ENCODE measurements around the gene CPS1.

CPS1 gene

DNA sequence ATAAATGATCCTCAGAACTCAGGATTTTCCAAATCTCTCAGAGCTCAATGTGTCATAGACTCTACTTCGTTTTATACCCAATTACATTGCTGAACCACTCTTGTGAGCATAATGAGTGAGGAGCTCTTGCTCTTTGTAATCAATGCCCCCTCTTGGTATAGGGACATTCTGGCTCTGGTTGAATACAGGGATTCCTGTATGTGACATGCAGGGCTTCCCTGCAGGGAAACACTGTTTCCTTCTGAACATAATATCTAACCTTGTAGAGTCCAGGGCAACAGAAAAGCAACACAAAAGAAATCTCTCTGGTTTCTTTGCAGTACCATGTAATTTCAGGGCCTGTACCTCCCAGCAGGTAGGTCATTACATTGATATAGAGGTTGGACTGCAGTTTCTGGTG lies 101.5 kb downstream of the CPS1 start:
- Histone ChIP-seq H3K27me3 (ENCODE audit: insufficient read depth, low read length) (no peaks in the 10 kb centered on the region), H3K36me3 (ENCODE audit: insufficient read depth, low read depth, low read length) (peaks cover 6% of the 10 kb centered on the region; the same call in 1 of the 2 replicates), H3K4me3 (ENCODE audit: low read length) (no peak overlapping the region), H3K9ac (ENCODE audit: low read depth, low read length) (no peak overlapping the region), H3K9me3 (ENCODE audit: insufficient read depth, low read depth, low read length) (peaks cover 8% of the 10 kb centered on the region; the same call in 1 of the 2 replicates), H3K4me1 (ENCODE audit: insufficient read depth, low read length) (no peaks in the 10 kb centered on the region), H3K27ac (ENCODE audit: low read length) (no peak overlapping the region)

DNA sequence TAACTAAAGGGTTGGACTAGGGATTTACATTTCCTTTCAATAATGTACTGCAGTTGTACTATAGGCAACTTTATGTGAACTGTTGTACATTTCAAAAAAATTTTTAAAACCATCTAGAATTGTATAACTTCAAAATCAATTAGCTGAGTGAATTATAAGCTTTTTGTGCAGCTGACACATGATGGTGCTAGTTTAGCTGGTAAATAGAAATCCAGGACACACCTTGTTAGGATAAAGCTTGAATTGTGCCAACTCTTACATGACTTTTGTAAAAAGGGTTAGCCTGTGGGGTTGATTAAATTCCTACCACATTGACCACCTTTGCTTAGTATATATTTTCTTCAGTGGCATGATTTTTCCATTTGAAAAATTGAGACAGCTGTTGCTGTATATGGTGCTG lies 104.4 kb downstream of the CPS1 start:
- H3K4me3 ChIP-seq (ENCODE audit: low read length) = no peak overlapping the region
- peaks cover 6% of the 10 kb centered on the region; the same call in 1 of the 2 replicates for H3K36me3 ChIP-seq (ENCODE audit: insufficient read depth, low read depth, low read length)
- no peak overlapping the region for H3K9ac ChIP-seq (ENCODE audit: low read depth, low read length)
- peaks cover 8% of the 10 kb centered on the region; the same call in 1 of the 2 replicates for H3K9me3 ChIP-seq (ENCODE audit: insufficient read depth, low read depth, low read length)
- no peak overlapping the region for H3K27ac ChIP-seq (ENCODE audit: low read length)
- no peaks in the 10 kb centered on the region for H3K27me3 ChIP-seq (ENCODE audit: insufficient read depth, low read length)
- H3K4me1 ChIP-seq (ENCODE audit: insufficient read depth, low read length) = no peaks in the 10 kb centered on the region

DNA sequence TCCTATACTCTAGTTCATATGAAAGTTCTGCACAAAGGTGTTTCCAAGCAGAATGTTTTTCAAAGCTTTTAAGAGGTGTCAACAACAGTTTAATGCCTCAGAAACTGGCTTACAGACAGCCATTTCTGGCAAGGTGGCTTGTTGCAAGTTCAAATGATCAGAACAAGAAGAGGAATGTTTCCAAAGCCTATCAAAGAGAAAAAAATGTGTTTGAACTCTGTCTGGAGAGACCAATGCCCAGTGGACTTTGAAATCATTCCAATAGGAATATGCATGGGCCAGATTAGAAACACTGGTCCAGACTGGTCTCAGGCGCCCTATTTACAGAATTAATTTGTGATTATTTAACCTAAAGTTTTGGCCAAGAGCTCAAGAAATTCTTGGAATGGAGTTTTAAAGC lies 106.2 kb downstream of the CPS1 start:
- Histone ChIP-seq H3K9ac (ENCODE audit: low read depth, low read length) (no peak overlapping the region), H3K27ac (ENCODE audit: low read length) (no peak overlapping the region)

DNA sequence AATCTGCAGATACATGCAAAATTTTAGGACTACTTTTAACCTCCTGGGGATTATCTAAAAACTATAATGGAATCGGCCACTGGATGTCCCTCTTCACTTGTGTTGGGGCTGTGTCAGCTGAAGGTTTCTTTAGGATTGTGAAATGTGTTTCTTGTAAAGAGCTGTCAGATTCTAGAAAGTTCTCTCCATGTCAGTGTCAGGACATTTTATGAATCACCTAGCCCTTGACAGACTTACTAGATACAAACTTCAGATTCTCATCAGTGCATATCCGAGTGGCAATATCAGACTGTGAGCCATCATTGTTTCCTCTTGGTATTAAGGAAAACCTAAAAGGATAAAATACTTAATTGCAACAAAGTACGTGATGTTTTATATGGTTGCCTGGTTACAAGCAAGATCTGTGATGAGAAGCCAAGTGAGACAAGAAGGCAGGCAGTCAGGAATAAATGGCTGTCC lies 107.3 kb downstream of the CPS1 start:
- no peaks in the 10 kb centered on the region for H3K27me3 ChIP-seq (ENCODE audit: insufficient read depth, low read length)
- H3K9ac ChIP-seq (ENCODE audit: low read depth, low read length) = no peak overlapping the region
- H3K9me3 ChIP-seq (ENCODE audit: insufficient read depth, low read depth, low read length) = peaks cover 8% of the 10 kb centered on the region; the same call in 1 of the 2 replicates
- H3K27ac ChIP-seq (ENCODE audit: low read length) = no peak overlapping the region
- H3K4me1 ChIP-seq (ENCODE audit: insufficient read depth, low read length) = no peaks in the 10 kb centered on the region
- no peak overlapping the region for H3K4me3 ChIP-seq (ENCODE audit: low read length)
- peaks cover 6% of the 10 kb centered on the region; the same call in 1 of the 2 replicates for H3K36me3 ChIP-seq (ENCODE audit: insufficient read depth, low read depth, low read length)

More for the DNA sequence above, 106.2 kb downstream of the CPS1 start:
- Histone ChIP-seq H3K4me1 (ENCODE audit: insufficient read depth, low read length) (no peaks in the 10 kb centered on the region), H3K4me3 (ENCODE audit: low read length) (no peak overlapping the region), H3K9me3 (ENCODE audit: insufficient read depth, low read depth, low read length) (peaks cover 8% of the 10 kb centered on the region; the same call in 1 of the 2 replicates), H3K36me3 (ENCODE audit: insufficient read depth, low read depth, low read length) (peaks cover 6% of the 10 kb centered on the region; the same call in 1 of the 2 replicates), H3K27me3 (ENCODE audit: insufficient read depth, low read length) (no peaks in the 10 kb centered on the region)

DNA sequence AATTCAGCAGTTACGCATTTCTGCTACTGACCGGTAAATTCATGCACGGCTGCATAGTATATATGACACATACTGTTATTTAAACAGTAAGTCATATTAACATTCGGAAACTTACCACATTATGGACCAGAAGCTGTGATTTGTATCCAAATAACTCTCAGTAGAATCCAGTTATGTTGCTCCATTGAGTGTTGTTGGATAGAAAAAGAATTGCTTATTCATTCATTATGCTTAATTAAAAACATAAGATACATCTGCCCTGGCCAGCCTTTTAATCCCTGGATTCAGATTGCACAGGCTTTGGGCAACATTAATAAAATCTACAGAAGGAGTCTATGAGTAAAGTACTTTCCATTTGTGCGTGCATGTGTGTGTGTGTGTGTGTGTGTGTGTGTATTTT lies 111.3 kb downstream of the CPS1 start:
- Histone ChIP-seq H3K4me1 (ENCODE audit: insufficient read depth, low read length) (no peaks in the 10 kb centered on the region), H3K27ac (ENCODE audit: low read length) (no peak overlapping the region), H3K9ac (ENCODE audit: low read depth, low read length) (no peak overlapping the region), H3K9me3 (ENCODE audit: insufficient read depth, low read depth, low read length) (no peaks in the 10 kb centered on the region), H3K27me3 (ENCODE audit: insufficient read depth, low read length) (no peaks in the 10 kb centered on the region), H3K4me3 (ENCODE audit: low read length) (no peak overlapping the region), H3K36me3 (ENCODE audit: insufficient read depth, low read depth, low read length) (no peaks in the 10 kb centered on the region)

DNA sequence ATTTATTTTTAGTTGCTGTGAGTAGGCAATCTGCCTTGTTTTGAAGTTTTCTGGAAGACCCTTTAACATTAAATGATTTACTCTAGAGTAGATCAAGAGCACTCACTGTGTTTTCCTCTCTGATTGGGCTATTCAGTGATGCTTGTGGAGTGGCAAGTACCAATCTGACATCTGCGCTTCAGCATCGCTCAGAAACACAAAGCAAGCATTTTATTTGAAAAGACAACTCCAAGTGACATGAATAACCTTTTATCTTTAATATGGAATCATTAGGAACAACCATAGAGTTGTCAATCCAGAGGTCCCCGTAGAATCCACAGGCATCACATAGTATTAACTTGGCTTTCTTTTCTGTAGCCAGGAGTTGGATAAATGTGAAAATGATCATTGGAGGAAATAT lies 114.7 kb downstream of the CPS1 start:
- H3K9me3 ChIP-seq (ENCODE audit: insufficient read depth, low read depth, low read length) = no peaks in the 10 kb centered on the region
- H3K36me3 ChIP-seq (ENCODE audit: insufficient read depth, low read depth, low read length) = no peaks in the 10 kb centered on the region
- no peaks in the 10 kb centered on the region for H3K27me3 ChIP-seq (ENCODE audit: insufficient read depth, low read length)
- no peak overlapping the region for H3K4me3 ChIP-seq (ENCODE audit: low read length)
- H3K9ac ChIP-seq (ENCODE audit: low read depth, low read length) = no peak overlapping the region
- no peak overlapping the region for H3K27ac ChIP-seq (ENCODE audit: low read length)
- no peaks in the 10 kb centered on the region for H3K4me1 ChIP-seq (ENCODE audit: insufficient read depth, low read length)

DNA sequence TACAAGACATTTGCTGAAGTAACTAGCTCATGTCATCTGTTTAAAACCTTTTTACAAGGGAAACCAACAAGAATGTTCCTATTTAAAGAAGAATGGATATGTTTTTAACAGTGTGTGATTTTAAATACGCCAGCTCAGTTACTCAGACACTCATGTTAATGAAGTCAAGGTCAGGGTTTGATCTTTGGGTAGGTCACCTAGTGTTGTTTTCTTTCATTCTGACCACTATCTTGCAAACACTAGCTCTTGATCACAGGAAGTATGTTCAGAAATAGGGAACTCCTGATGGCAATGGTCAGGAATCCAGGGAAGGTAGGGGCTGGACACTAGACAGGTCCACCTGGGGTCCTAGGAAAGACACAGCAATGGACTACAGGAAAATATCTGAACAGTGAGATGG lies 116.7 kb downstream of the CPS1 start:
- H3K9ac ChIP-seq (ENCODE audit: low read depth, low read length) = no peak overlapping the region

DNA sequence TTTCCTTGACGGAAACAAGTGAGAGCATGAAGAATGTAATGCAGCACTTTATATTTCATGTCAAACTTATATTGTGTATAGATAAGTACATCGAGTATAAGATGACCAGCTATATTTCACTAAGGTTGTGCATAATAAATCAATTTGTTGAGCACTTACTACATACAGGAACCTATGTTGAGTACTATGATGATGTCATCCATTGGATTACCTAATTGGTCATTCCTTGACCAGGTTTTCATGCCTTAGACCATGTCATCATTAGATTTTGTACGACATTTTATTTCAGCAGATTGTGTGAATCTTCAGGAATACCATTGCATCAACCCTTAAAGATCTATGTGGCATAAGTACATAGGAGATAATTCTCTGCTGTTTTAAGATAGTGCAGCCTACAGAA lies 119.7 kb downstream of the CPS1 start:
- no peak overlapping the region for H3K4me3 ChIP-seq (ENCODE audit: low read length)
- H3K27me3 ChIP-seq (ENCODE audit: insufficient read depth, low read length) = no peaks in the 10 kb centered on the region
- H3K9me3 ChIP-seq (ENCODE audit: insufficient read depth, low read depth, low read length) = no peaks in the 10 kb centered on the region
- H3K4me1 ChIP-seq (ENCODE audit: insufficient read depth, low read length) = no peaks in the 10 kb centered on the region
- H3K36me3 ChIP-seq (ENCODE audit: insufficient read depth, low read depth, low read length) = no peaks in the 10 kb centered on the region
- H3K9ac ChIP-seq (ENCODE audit: low read depth, low read length) = no peak overlapping the region
- H3K27ac ChIP-seq (ENCODE audit: low read length) = no peak overlapping the region

More for the DNA sequence above, 116.7 kb downstream of the CPS1 start:
- Histone ChIP-seq H3K36me3 (ENCODE audit: insufficient read depth, low read depth, low read length) (no peaks in the 10 kb centered on the region), H3K27me3 (ENCODE audit: insufficient read depth, low read length) (no peaks in the 10 kb centered on the region), H3K4me3 (ENCODE audit: low read length) (no peak overlapping the region), H3K27ac (ENCODE audit: low read length) (no peak overlapping the region), H3K9me3 (ENCODE audit: insufficient read depth, low read depth, low read length) (no peaks in the 10 kb centered on the region), H3K4me1 (ENCODE audit: insufficient read depth, low read length) (no peaks in the 10 kb centered on the region)

DNA sequence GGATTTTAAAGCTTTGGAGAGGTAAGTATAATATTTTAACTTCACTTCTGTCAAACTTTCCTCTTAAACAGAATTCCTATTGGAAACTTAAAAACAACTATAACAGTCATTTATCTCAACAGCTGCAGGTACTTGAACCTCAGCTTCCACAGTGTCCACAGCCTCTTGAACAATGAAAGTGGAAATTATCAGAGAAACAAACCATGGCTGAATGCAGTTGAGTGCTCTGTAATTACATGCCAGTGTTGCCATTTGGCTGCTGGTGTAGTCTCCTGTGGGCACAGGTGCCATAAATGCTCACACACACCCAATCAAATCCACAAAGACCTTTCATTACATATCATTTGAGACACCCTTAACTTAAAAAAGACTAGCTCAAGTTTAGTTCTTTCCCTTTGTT lies 125.1 kb downstream of the CPS1 start:
- H3K27ac ChIP-seq (ENCODE audit: low read length) = no peak overlapping the region
- no peaks in the 10 kb centered on the region for H3K27me3 ChIP-seq (ENCODE audit: insufficient read depth, low read length)
- no peak overlapping the region for H3K4me3 ChIP-seq (ENCODE audit: low read length)
- no peaks in the 10 kb centered on the region for H3K4me1 ChIP-seq (ENCODE audit: insufficient read depth, low read length)
- H3K36me3 ChIP-seq (ENCODE audit: insufficient read depth, low read depth, low read length) = no peaks in the 10 kb centered on the region
- H3K9me3 ChIP-seq (ENCODE audit: insufficient read depth, low read depth, low read length) = no peaks in the 10 kb centered on the region
- H3K9ac ChIP-seq (ENCODE audit: low read depth, low read length) = no peak overlapping the region

DNA sequence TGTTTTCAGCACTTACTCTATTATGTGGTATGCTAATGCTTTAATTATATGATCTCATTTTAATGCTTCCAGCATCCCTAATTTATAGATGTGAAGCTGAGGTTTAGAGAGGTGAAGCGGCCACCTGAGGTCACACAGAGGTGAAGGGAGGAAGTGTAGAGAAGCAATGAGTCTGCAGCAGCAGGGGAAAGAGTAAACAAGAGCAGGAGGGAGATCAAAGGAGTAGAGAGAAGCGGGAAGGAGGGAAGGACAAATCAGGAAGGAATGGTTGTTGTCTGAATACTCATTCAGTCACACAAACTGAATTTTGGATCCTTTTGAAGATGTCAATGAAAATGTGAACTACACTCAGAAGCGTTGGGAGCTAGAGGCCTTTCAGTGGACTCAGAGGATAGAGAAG lies 130.0 kb downstream of the CPS1 start:
- no peak overlapping the region for H3K27ac ChIP-seq (ENCODE audit: low read length)
- no peaks in the 10 kb centered on the region for H3K9me3 ChIP-seq (ENCODE audit: insufficient read depth, low read depth, low read length)
- H3K4me1 ChIP-seq (ENCODE audit: insufficient read depth, low read length) = no peaks in the 10 kb centered on the region
- no peaks in the 10 kb centered on the region for H3K27me3 ChIP-seq (ENCODE audit: insufficient read depth, low read length)
- no peaks in the 10 kb centered on the region for H3K36me3 ChIP-seq (ENCODE audit: insufficient read depth, low read depth, low read length)
- no peak overlapping the region for H3K9ac ChIP-seq (ENCODE audit: low read depth, low read length)
- no peak overlapping the region for H3K4me3 ChIP-seq (ENCODE audit: low read length)

DNA sequence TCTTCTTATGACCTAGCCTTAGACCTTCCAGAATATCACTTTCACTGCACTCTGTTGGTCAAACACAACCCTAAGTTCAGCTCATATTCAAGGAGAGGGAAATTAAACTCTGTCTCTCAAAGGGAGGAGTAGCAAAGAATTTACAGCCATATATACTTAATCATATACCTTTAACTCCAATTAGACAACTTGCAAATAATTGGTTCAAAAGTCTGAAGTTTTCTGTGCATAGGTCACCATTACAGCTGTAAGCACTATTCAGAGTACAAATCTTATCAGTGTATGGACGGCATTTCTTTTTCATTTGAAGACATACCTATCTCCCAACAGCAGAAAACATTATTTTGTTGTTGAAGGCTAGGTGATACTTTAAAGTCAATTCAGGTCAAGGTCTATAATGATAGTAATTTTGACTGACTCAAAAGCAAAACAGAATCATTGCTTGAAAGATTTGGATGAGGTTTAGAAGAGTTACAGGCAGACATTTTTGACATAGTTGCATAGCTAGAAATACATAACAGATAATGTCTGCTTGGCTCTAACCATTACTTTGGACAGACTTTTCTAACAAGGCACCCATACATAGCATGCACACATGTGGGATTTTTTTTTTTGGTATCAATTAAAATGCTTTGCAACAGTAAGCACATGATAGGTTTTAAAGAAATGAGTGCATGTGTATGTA lies 131.5 kb downstream of the CPS1 start:
- Histone ChIP-seq H3K9ac (ENCODE audit: low read depth, low read length) (no peak overlapping the region), H3K9me3 (ENCODE audit: insufficient read depth, low read depth, low read length) (no peaks in the 10 kb centered on the region), H3K36me3 (ENCODE audit: insufficient read depth, low read depth, low read length) (no peaks in the 10 kb centered on the region), H3K4me3 (ENCODE audit: low read length) (no peak overlapping the region), H3K4me1 (ENCODE audit: insufficient read depth, low read length) (no peaks in the 10 kb centered on the region), H3K27me3 (ENCODE audit: insufficient read depth, low read length) (no peaks in the 10 kb centered on the region), H3K27ac (ENCODE audit: low read length) (no peak overlapping the region)

DNA sequence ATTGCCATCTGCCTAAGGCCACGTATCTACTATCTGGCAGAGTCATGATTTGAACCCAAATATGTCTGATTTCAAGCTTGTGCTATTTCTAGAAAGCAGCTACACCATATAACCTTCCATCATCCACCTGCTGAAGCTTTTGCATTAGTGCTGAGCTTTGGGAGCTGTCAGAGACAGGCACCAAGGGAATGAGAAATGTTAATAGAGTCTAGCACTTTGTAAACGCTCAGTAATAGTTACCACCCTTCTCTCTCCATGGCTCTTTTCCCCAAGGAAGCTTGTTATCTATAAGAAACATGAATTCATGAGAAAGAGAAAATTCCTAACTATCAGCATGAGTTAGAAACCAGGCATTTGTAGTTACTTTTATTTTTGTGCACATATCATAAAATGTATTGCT lies 151.5 kb downstream of the CPS1 start:
- H3K4me1 ChIP-seq (ENCODE audit: insufficient read depth, low read length) = peaks cover 4% of the 10 kb centered on the region; the same call in 1 of the 2 replicates
- no peaks in the 10 kb centered on the region for H3K27me3 ChIP-seq (ENCODE audit: insufficient read depth, low read length)
- no peaks in the 10 kb centered on the region for H3K36me3 ChIP-seq (ENCODE audit: insufficient read depth, low read depth, low read length)
- no peak overlapping the region for H3K9ac ChIP-seq (ENCODE audit: low read depth, low read length)
- no peak overlapping the region for H3K27ac ChIP-seq (ENCODE audit: low read length)
- H3K9me3 ChIP-seq (ENCODE audit: insufficient read depth, low read depth, low read length) = no peaks in the 10 kb centered on the region
- no peak overlapping the region for H3K4me3 ChIP-seq (ENCODE audit: low read length)
